OCI-LY1 (cell line): ENCODE data around the gene CUX1.

Experiments used
- H2AFZ ChIP-seq: fragments of 200-600 bp; sonication (generic), shearing (Covaris generic); 2 replicates; pipeline ENCODE4 v1.6.0; 2014; ENCODE audit warnings: antibody characterized with exemption, mild to moderate bottlenecking, low read length
- H3F3A ChIP-seq: fragments of 200-600 bp; sonication (generic), shearing (Covaris generic); 2 replicates; pipeline ENCODE4 v1.6.0; 2014; ENCODE audit warnings: mild to moderate bottlenecking, antibody characterized with exemption, low read length, moderate library complexity; ENCODE audit not compliant: insufficient read depth
- H3K27ac ChIP-seq: fragments of 200-600 bp; sonication (generic); 2 replicates; pipeline ENCODE4 v1.5.1; 2014; ENCODE audit warnings: low read length, mixed run types, mild to moderate bottlenecking, low read depth; ENCODE audit not compliant: poor library complexity, severe bottlenecking
- H3K27me3 ChIP-seq: fragments of 200-600 bp; sonication (generic); 2 replicates; pipeline ENCODE4 v1.6.0; 2014; ENCODE audit warnings: antibody characterized with exemption, mild to moderate bottlenecking, low read length, moderate library complexity; ENCODE audit not compliant: insufficient read depth
- H3K36me3 ChIP-seq: fragments of 200-600 bp; sonication (generic); 2 replicates; pipeline ENCODE4 v1.6.1; 2014; ENCODE audit warnings: mild to moderate bottlenecking, antibody characterized with exemption, low read length, moderate library complexity, mixed read lengths; ENCODE audit not compliant: insufficient read depth
- H3K4me1 ChIP-seq: fragments of 200-600 bp; sonication (generic); 2 replicates; pipeline ENCODE4 v1.5.1; 2014; ENCODE audit warnings: mild to moderate bottlenecking, low read length, moderate library complexity; ENCODE audit not compliant: insufficient read depth, severe bottlenecking
- H3K4me2 ChIP-seq: fragments of 200-600 bp; sonication (generic), shearing (Covaris generic); 2 replicates; pipeline ENCODE4 v1.6.1; 2014; ENCODE audit warnings: low read length
- H3K4me3 ChIP-seq: fragments of 200-600 bp; sonication (generic); 2 replicates; pipeline ENCODE4 v1.5.1; 2014; ENCODE audit warnings: low read length, low read depth, mild to moderate bottlenecking, mixed read lengths; ENCODE audit not compliant: poor library complexity, severe bottlenecking
- H3K79me2 ChIP-seq: fragments of 200-600 bp; shearing (Covaris generic); 2 replicates; pipeline ENCODE4 v1.6.1; 2016; ENCODE audit warnings: mixed run types, low read length, mixed read lengths; ENCODE audit not compliant: insufficient read depth
- H3K9ac ChIP-seq: fragments of 200-600 bp; sonication (generic), shearing (Covaris generic); 2 replicates; pipeline ENCODE4 v1.6.1; 2014; ENCODE audit warnings: mild to moderate bottlenecking, low read length, mixed read lengths
- H3K9me2 ChIP-seq: fragments of 200-600 bp; sonication (generic), shearing (Covaris generic); 2 replicates; pipeline ENCODE4 v1.6.1; 2014; ENCODE audit warnings: low read depth, mild to moderate bottlenecking, low read length, mixed read lengths
- H3K9me3 ChIP-seq: fragments of 200-600 bp; shearing (Covaris generic); 2 replicates; pipeline ENCODE4 v1.6.1; 2014; ENCODE audit warnings: low read length, mixed read lengths
- H4K20me1 ChIP-seq: fragments of 200-600 bp; sonication (generic), shearing (Covaris generic); 2 replicates; pipeline ENCODE4 v1.6.0; 2016; ENCODE audit warnings: mild to moderate bottlenecking, low read length; ENCODE audit not compliant: insufficient read depth
- EZH2 ChIP-seq: fragments of 200-600 bp; sonication (generic), shearing (Covaris generic); IDR thresholded peaks from 2 replicates; pipeline ENCODE4 v1.8.0; 2017; ENCODE audit warnings: borderline replicate concordance, mixed run types, mild to moderate bottlenecking, antibody characterized with exemption, low read length, moderate library complexity, mixed read lengths
- TF ChIP-seq, protein P1 (sequence below): fragments of 200-600 bp; sonication (generic), shearing (Covaris generic); IDR thresholded peaks from 2 replicates; pipeline ENCODE4 v1.5.1; 2017; ENCODE audit warnings: mild to moderate bottlenecking, antibody characterized with exemption, low read length, moderate library complexity, mixed read lengths

CUX1 gene

GRCh38 chr7:102305414-102306268, 488.2 kb downstream of the CUX1 start:
- TF ChIP-seq EZH2, result no peak
- TF ChIP-seq, protein P1, sequence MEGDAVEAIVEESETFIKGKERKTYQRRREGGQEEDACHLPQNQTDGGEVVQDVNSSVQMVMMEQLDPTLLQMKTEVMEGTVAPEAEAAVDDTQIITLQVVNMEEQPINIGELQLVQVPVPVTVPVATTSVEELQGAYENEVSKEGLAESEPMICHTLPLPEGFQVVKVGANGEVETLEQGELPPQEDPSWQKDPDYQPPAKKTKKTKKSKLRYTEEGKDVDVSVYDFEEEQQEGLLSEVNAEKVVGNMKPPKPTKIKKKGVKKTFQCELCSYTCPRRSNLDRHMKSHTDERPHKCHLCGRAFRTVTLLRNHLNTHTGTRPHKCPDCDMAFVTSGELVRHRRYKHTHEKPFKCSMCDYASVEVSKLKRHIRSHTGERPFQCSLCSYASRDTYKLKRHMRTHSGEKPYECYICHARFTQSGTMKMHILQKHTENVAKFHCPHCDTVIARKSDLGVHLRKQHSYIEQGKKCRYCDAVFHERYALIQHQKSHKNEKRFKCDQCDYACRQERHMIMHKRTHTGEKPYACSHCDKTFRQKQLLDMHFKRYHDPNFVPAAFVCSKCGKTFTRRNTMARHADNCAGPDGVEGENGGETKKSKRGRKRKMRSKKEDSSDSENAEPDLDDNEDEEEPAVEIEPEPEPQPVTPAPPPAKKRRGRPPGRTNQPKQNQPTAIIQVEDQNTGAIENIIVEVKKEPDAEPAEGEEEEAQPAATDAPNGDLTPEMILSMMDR, result no peak
- Histone ChIP-seq H3K36me3 (peaks cover 53% of the 10 kb centered on the region), H3F3A (peaks cover 10% of the 10 kb centered on the region; the same call in 1 of the 2 replicates), H4K20me1 (no peaks in the 10 kb centered on the region), H3K4me3 (peak overlapping the region; percentile 21), H3K9ac (peak overlapping the region; percentile 63; the same call in 1 of the 2 replicates), H2AFZ (no peak overlapping the region), H3K27ac (peak overlapping the region; percentile 97), H3K4me2 (peak overlapping the region; percentile 66), H3K9me2 (no peaks in the 10 kb centered on the region), H3K4me1 (peaks cover 78% of the 10 kb centered on the region), H3K9me3 (no peaks in the 10 kb centered on the region), H3K79me2 (no peaks in the 10 kb centered on the region), H3K27me3 (no peaks in the 10 kb centered on the region)

DNA sequence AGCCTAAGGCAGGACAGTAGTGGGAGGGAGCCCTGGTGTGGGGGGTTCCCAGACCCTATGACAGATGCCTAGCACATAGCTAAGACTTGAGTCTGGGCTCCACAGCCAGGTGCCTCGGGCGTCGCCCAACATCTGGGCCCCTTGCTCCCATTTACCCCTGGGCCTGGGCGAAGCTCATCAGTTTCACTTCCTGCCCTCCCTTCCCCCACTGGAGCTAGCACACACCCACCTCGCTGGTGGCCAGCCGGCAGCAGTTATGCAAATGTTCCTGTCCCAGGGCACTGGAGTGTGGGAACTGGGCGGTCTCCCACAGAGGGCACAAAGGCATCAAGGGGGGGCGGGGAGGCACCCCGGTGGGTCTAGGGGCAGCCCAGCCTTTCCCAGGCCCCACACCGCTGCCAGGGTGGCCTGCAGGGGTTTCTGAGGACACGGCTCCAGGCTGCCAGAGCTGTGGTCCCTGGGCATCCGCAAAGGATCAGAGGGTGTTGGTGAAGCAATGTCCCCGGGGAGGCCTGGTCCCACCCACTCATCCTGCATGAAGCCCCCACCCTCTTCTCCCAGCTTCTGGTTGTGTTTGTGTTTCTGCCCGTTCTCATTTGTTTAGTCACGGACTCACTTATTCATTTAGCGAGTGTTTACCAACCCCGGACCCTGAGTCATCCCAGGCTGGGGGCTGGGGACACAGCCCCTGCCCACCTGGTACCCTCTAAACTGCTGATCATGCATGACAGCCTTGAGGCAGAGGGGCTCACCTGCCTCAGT, 489.7 kb downstream of the CUX1 start:
- Histone ChIP-seq H3K4me3 (peak overlapping the region; percentile 39), H3K9ac (peak overlapping the region; percentile 66), H2AFZ (no peak overlapping the region), H3K4me1 (peaks cover 79% of the 10 kb centered on the region), H4K20me1 (no peaks in the 10 kb centered on the region), H3K79me2 (no peaks in the 10 kb centered on the region), H3K27me3 (no peaks in the 10 kb centered on the region), H3F3A (peaks cover 12% of the 10 kb centered on the region; the same call in 1 of the 2 replicates), H3K9me2 (no peaks in the 10 kb centered on the region), H3K4me2 (peak overlapping the region; percentile 66), H3K27ac (peak overlapping the region; percentile 97), H3K36me3 (peaks cover 49% of the 10 kb centered on the region), H3K9me3 (no peaks in the 10 kb centered on the region)
- TF ChIP-seq, protein P1, result no peak
- TF ChIP-seq EZH2, result no peak

DNA sequence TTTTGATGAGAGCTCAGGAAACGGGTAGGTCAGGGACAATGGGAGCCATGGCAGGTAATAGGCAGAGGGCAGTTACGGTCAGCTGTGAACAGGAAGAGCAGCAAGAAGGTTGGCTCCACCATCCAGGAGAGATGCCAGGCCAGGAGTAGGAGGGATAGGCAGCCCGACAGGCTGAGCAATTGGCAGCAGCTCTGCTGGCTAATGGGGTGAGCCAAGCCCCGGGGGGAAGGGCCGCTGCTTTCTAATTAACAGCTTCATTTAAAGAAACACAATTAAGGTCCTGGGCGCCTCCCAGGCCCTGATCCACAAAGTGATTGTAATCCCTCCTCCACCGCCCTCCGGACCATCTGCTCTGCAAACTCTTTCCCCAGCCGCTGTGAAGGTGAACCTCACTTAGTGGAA, 493.0 kb downstream of the CUX1 start:
- Histone ChIP-seq H3K9ac (no peak overlapping the region), H3K4me1 (peaks cover 63% of the 10 kb centered on the region), H3K4me2 (no peak overlapping the region), H3K79me2 (no peaks in the 10 kb centered on the region), H2AFZ (no peak overlapping the region), H4K20me1 (no peaks in the 10 kb centered on the region), H3F3A (peaks cover 11% of the 10 kb centered on the region; the same call in 1 of the 2 replicates), H3K9me3 (no peaks in the 10 kb centered on the region), H3K36me3 (peaks cover 58% of the 10 kb centered on the region), H3K27ac (peak overlapping the region; percentile 86), H3K4me3 (no peak overlapping the region), H3K27me3 (no peaks in the 10 kb centered on the region), H3K9me2 (no peaks in the 10 kb centered on the region)
- TF ChIP-seq, protein P1, result no peak
- no peak for TF ChIP-seq EZH2
